GM19240 (cell line): ENCODE measurements around the gene FRMD4B.

ENCODE experiments used
- DNase-seq: peaks from one replicate; pipeline ENCODE4 v3.0.0; 2011; ENCODE audit warnings: low spot score; ENCODE audit not compliant: insufficient read length

The FRMD4B gene

DNA sequence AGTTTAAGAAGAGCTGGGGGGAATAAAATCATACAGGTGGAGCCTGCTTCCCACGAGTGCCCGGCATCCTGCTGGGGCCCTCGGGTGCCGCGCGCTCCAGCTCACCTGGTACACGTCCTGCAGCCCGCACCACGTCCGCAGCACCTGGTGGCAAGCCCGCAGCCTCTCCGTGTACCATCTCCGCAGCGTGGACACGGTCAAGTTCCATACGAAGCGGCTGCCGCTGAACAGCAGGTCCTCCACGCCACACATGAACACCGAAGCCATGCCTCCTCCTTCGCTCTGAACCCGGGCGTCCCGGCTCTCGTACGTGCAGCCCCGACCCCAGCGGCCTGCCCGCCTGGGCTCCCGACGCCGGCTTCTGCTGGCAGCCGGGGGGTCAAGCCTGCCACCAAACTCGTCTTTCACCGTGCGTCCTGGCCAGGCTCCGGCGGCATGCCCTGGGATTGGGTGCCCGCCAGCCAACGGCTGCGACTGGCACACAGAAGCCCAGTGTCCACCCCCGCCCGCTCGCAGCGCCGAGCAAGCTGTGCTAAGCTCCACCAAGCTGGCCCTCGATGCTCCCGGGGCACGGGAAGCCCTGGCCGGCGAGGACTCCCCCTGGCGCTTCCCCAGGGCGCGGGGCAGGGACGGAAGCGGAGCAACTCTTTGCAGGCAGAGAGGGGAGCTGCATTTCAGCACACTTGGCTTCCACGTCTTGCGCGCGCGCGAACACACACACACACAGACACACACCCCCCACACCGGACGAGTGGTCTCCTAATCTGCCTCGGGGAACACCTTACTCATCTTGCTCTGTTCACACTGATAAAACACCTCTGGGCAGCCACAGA, at the start of gene FRMD4B:
TSS of gene FRMD4B (minus strand) at position 366 of the 833 bp plus-strand sequence. CDS start at position 267, 99 bp downstream.
- no peak for DNase-seq

DNA sequence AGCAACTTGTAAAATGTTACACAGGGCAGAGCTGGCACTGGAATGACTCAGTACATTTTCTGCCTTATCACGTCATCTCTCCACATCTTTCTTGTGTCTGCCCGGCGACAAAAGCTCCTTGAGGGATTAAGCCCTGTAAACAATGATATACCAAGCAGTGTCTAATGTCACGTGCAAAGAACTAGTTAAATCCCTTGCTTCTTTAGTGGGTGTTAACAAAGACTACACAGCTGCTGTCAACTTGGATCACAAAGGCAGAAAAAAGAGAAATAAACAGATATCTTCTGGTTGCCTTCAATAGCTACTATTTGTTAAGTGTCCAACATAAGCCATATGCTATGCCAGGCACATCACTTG, 48.1 kb upstream of the FRMD4B start:
- DNase-seq, result no peak

DNA sequence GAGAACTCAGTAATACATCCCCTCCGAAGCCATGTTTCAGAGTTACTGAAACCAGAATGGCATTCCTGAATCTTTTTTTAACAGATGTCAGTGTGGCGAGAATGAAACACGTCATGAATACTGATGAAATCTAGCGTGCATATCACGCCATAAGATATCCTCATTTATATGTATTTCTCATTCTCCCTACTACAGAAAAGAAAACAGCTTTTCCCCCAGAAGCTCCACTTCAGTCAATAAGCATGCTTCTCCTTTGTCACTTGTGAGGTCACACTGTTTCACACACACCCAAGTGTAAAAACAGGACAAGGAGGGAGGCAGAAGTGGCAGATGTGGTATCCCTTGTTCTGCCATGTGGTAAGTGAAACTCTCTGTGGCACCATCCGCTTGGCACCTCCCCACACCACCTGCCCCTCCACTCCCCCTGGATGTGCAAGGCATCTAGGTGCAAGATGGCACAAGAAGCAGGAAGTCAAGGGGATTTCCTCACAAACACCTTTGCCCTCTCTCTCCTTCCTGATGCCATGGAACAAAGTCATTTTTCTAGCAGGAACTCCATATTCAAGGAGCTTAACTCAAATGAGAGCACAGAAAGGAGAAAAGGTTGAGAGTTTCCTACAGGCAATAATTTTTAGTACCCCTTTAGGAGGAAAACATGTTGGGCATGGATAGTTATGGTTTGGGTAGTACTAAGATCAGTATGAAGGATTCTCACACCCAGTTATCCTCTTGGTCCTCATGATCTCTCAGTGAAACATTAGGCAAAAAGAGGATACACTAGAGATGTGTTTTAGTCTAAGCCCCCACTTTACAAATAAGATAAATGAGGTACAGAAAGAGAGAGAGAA, 47.5 kb upstream of the FRMD4B start:
- DNase-seq, result no peak

DNA sequence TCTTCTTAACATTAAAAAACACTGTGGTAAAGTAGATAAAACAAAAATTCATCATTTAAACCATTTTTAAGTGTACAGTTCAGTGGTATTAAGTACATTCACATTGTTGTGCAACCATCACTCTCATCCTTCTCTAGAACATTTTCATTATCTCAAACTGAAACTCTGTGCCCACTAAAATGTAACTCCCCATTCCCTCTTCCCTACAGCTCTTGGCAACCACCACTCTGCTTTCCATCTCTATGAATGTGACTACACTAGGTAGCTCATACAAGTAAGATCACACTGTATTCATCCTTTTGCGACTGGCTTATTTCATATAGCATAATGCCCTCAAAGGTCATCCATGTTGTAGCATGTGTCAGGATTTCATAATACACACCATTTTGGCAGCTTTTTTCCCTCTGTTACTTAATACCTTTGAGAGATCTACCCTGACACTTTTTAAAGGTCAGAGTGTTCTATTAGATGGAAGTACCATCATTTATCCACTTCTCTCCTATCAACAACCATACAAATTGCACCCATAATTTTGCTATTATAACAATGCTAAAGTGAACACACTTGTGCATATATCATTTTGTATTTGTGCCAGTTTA, 42.9 kb upstream of the FRMD4B start:
- no peak for DNase-seq

DNA sequence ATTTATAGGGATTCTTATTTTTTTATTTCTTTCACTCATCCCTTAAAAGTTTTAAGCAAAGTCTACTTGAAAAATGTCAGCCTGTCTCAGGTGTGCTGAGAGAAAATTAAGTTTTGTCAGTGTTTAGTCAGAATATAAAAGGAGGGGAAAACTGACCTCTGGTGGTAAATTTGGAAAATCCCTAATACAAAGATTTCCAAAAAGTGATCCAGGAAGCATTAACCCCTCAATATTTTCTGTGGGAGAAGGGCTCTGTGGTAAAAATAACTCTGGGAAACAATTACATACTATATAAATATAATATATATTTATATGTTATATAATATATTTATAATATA, 41.0 kb upstream of the FRMD4B start:
- no peak for DNase-seq

DNA sequence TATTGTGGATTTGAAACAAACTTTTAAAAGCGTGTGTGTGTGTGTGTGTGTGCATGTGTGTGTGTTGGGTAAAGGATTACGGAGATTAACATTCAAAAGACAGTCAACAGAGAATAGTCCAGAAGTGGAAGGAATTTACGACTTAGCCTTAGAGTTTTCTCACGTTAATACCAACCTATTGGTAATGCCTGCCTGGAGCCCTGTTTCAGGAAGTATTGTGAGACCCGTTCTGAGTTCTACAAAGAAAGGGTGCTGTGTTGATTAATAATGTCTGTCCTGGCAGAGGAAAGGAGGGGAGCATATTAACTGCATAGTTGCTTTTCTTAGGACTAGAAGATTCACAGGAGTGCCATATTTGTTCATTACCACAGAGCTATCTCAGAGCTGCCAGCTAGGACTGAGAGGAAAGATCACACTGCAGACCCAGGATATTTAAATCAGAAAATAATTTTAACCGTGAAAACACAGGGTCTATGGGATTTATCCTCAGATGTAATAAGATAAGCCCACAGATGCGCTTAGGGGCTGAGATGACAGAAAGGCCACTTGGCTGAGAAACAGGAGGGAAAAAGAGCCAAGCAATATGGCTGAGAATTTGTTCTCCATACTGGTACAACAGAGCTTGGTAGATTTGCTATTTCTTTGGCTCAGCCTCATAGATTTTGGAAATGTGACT, 40.5 kb upstream of the FRMD4B start:
- no peak for DNase-seq

DNA sequence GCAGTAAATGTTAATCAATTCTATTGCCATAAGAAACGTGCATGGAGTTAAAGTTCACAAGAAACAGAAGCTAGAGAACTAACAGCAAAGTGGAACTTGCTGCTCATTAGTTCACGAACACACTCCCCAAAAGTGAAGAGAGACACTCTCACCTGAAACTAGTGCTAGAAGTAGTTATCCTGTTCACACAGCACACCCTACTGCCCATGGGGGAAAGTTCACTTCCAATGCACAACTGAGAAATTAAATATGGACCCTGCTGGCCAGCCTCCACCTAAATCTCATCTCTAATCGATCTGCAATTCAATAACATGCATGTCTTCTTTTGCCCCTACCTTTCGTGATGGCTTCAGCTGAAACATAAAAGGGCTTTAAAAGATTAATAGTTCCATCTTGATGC, 39.4 kb upstream of the FRMD4B start:
- no peak for DNase-seq

DNA sequence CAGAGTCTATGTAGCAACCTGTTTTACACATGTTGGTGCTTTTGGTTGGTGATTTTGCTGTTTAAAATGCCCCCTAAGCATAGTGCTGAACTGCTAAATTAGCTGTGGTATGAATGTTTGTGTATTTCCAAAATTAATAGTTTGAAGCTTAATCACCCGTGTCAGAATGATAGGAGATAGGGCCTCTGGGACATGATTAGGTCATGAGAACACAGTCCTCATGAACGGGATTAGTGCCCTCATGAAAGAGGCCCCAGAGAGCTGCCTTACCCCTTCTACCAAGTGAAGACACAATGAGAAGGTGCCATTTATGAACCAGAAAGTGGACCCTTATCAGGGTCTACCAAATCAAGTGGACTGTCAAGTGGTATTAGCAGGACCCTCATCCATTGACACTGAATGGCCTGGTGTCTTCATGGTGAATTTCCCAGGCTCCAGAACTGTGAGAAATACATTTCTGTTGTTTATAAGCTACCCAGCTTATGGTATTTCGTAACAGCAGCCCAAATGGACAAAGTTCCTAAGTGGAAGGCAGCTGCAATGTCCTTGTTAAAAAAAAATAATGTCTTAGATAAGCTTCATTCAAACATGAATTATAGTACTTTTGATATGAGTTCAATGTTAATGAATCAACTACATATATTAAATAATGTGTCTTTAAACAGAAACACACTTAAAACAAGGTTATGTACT, 37.7 kb upstream of the FRMD4B start:
- DNase-seq, result no peak

DNA sequence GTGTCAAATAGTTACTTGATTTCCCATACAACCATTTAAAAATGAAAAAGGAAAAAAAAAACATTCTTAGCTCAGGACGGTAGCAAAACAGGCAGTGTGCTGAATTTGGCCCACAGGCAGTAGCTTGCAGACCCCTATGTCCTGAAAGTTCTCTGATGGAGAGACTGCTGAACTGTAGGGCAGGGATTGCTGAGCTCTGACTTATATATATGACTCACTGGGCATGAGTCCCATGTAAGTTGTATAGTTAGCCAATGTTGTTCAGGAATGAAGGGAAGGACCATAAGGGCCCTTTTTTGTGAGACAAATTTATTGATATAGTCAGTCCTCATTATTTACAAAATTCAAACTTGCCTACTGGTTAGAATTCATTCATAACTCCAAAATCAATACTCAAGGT, 36.9 kb upstream of the FRMD4B start:
- no peak for DNase-seq

DNA sequence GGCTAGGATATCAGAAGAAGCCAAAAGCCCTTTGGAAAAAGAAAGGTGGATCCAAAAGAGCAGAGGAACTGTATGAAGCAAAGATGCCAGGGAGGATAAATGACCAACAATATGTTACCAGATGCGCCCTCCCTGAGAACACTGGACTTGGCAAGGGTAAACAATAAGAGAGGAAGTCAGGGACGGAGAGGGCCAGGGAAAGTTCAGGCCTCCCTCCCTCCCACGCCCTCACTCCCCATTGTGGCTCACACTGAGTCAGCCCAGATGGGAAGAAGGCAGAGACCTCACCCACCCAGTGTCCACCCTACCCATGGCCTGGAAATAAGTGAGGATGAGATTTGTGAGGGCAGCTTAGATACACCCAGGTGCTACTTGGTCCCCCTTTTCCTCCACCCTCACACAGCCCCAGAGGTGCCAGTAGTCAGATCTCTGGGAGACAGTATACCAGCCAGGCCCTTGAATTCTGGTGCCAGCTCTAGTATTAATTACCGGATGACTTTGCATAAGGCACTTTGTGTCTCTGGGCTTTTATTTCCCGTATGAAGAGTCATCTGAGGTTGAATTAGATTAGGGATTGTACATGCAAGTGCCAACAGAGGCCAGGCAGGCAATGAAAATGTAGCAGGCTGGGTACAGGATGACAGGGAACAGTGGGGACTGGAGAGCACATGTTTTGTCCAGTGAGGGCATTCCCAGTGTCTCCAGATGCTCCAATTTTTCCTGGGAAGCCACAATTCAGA, 35.1 kb upstream of the FRMD4B start:
- DNase-seq, result no peak

DNA sequence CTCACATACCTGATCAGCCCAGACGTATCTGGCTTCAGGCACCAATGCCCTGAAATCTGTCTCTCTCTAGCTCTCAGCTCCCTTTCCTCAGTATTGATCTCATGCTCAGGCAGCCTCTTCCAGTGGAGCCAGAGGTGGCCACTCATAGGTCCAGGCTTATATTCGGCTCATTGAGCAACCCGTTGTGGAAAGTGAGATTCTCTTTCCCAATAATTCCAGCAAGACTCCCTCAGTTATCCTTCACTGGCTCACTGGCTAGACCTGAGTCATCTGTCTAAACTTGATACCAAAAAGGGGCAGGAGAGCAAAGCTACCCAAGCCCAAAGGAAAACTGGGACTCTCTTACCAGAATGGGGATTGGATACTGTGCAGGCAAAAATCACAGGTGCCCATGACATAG, 33.4 kb upstream of the FRMD4B start:
- no peak for DNase-seq

DNA sequence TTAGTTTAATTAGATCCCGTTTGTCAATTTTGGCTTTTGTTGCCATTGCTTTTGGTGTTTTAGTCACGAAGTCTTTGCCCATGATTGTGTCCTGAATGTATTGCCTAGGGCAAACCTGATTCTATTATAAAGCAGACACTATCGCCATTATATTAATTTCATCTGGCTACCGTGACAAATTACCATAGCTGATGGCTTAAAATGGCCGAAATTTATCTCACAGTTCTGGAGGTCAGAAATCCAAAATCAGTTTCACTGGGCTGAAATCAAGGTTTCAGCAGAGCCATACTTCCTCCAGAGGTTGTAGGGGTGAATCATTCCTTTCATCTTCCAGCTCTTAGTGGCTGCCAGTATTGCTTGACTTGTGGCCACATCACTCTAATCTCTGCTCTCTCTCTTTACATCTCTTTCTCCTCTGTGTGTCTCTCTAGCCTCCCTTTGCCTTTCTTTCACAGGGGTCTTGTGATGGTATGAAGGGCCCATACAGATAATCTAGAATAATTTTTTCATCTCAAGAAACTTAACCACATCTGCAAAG, 31.7 kb upstream of the FRMD4B start:
- DNase-seq, result no peak

DNA sequence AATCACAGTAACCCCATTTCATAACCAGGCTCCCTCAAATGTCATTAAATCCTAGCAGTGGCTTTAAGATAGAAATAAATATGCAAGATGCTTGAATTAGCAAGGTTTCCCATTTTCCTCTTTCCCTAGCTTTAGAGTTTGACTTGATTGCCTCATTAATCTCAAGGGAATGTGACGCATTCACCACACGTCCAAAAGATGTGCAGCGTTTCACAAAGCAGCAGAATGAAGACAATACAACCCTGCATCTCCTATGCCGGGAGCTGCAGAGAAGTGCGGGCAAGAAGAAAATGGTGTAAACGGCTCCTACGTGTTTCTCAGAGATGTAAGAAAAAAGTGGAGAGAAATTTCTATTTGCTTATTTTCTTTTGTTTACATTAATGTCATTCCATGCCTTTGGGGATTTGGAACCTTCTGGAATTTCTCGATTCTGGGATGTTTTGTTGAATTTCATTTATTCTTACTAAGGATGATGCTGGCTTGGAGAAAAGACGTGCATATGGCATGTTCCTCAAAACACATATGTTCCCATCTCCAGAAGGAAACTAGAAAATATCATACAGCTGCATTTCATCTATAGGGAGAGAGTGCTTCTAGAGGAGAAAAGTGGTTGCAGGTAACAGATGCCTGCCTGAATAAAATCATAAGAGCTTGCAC, 27.8 kb upstream of the FRMD4B start:
- DNase-seq, result no peak

DNA sequence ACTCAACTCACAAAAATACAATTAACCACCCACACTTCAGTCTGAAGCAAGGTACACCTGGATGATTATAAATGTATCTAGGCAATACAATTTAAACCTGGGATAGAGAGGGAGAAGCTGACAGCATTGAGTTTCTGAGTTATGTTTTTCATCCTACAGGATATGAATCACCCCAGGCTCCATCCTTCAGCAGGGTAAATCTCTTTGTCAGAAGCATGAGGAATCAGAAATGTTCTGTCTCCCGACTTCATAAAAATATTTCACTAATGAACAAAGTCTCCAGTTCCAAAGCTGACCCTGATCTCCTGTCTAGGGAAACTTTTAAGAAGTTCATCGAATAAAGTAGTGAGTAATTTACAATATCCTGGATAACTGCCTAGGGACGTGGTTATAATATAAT, 25.5 kb upstream of the FRMD4B start:
- no peak for DNase-seq

DNA sequence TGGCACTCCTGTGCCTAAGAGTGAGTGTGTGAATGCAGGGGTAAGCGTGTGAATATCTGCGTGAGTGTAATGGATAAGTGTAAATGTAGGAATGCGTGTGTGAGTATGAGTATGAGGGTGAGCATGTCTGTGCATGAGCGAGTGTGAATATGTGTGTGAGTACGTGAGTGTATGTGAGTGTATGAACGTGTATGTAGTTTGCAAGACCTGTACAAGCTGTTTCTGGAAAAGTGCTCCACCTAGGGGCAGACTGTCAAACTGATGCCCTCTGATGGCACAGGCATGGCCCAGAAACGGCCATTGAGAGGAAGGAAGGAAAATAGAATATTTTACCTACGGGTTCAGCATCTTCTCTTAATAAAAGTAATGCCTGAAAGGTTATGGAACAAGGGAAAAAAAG, 24.4 kb upstream of the FRMD4B start:
- DNase-seq, result no peak

DNA sequence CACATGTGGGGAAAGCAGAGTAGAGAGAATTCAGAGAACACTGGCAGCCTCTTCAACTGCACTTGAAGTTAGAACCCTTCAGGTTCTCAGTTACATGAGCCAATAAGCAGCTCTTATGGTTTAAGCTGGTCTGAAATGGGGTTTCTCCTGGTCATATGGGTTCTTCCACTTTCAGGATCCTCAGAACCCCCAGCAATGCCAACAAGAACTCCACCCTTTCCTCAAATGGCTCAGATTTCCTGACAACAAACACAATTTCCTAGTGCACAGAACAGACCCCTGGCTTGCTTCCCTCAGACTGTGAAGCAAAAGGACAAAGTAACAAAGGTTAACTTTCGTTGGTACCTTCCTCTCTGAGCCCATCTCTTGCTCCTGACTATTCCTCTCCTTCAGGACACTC, 23.9 kb upstream of the FRMD4B start:
- DNase-seq, result no peak

DNA sequence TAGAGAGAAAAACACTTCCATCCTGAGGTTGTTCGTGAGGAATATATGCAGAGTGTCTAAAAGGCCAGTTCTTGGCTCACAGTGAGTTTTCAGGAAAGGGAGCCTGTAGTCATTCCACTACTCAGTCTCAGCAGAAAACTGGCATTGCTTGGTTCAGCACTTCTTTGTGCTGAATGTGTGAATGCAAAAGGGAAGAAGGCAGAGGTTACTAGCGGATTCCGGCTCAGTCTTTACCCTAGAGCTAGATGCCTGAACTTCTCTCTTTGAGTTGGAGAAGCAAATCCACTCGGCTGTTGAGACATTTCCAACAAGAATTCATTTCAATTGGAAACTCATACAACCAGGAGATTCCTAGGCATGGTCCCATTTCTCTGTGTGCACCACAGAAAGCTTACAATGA, 23.1 kb upstream of the FRMD4B start:
- DNase-seq, result no peak

DNA sequence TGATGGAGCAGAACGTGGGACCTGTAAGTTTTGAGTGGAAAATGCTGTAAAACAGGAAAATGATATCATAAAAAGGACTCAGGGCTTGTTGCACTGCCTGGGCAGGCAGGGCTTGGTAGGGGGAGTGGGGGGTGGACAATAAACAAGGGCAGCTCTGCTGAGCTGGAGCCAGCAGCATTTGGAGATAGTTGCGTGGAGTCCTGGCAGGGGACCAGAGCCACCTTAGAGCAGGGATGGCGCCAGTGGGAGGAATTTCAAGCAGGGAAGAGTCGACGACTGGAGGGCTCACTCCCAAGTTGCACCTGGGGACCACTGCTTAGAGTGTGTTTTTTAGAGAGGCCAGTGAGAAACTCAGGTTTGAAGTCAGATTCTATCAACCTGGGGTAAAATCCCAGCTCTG, 22.7 kb upstream of the FRMD4B start:
- DNase-seq, result no peak

DNA sequence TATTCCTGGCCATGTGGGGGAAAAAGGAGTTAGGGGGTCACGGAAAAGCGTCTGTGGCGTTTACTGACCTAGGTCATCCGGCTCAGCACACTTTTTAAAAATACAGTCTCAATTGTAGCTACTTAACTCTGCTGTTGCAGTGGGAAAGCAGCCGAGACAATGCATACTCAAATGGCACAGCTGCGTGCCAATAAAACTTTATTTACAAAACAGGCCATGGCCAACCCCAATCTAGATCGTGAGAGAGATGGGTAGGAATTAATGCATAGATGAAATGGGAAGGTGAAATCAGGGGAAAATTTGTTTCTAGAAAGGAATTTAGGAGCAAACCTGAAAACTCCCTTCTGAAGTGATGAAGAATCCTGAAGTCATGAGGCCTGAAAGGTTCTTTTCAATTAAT, 22.0 kb upstream of the FRMD4B start:
- no peak for DNase-seq

DNA sequence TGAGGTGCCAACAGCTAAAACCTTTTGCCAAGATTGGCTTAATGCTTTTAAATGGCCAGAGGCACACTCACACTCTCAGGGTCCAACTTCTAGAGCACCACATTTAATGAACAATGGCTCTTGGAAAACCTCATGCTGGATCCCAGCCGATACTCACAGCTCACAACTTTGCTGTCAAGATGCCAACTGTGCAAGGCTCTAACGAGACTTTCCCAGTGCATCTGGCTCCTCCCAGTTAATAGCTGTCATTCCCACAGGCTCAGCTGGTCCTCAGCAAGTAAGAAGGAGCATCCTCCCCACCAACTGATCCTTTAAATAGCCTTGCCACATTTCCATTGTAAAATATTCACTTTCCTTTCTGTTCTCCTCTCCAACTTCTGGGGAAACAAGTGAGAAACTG, 20.3 kb upstream of the FRMD4B start:
- DNase-seq, result no peak
